ENCODE results near the gene SRRM1.
"Not testable (repeated sequence)": the region's sequence is repeated elsewhere in the genome, so short reads cannot be mapped to it uniquely, and the experiment has no call there.

The SRRM1 gene

GRCh38 chr1:24720152-24720551 lies 77.0 kb downstream of the SRRM1 start:
- no peak for FAIRE-seq

GRCh38 chr1:24721533-24721932 lies 78.4 kb downstream of the SRRM1 start:
- no peak for FAIRE-seq

- FAIRE-seq = not testable (repeated sequence)
Observed at GRCh38 chr1:24722073-24723035, 79.3 kb downstream of the SRRM1 start.
